ENCODE results near the gene RABEPK. TPM values are rescaled to one million over a fixed set of nuclear protein-coding genes. Genes with fewer than 3 reads are reported as not detected.

The RABEPK gene
- total and polyA plus RNA-seq, 10 of the 15 experiments (the other 5 are each of a cell fraction or from before 2014, with no cell fraction given), result 26.9 to 59.8 (median 39.4) TPM

- intact Hi-C loops (cut with micrococcal nuclease; ENCODE audit: unreplicated experiment), result loop anchor here (2.0 kb wide), 1 partner anchor 72 kb away; the partner anchor contains the start of gene GAPVD1
- 1% methylated on average over 24 of the region's 26 CpGs for WGBS (ENCODE audit: insufficient coverage, insufficient replicate concordance, low lambda C conversion rate, missing lambda C conversion rate)
- no peaks in the 10 kb centered on the region for H3K27me3 ChIP-seq (replicated peaks in 1 of 2; ENCODE audit: control insufficient read depth in 2 of 2, insufficient read depth in 2 of 2, low read length in 1 of 2)
- H4K20me1 ChIP-seq (ENCODE audit: control insufficient read depth, insufficient read depth), result no peaks in the 10 kb centered on the region
- TSS peak; percentile 88 for BruUV-seq (replicated peaks)
- ChIA-PET RAD21 (ENCODE audit: unreplicated experiment) (interaction anchor here (0.9 kb wide), 1 partner anchor 903 kb away, joined by 3 read pairs; no protein-coding TSS in a partner anchor), SMC1A (ENCODE audit: uncharacterized antibody, unreplicated experiment) (interaction anchor here (0.9 kb wide), 1 partner anchor 52 kb away, joined by 3 read pairs; the partner anchor contains the start of gene HSPA5), CTCF (interaction anchor here (0.7 to 0.8 kb wide), 2 partner anchors 10 to 28 kb away, joined by 3 read pairs; no protein-coding TSS in a partner anchor), POLR2A (interaction anchor here (0.5 to 0.9 kb wide), 2 partner anchors 52 to 72 kb away, joined by 3 to 8 read pairs; partner anchors contain the start of gene HSPA5)
- peak overlapping the region; percentile 77 for H3K4me2 ChIP-seq (ENCODE audit: control insufficient read depth, insufficient read depth)
- peak overlapping the region; percentile 89 for H3K27ac ChIP-seq (ENCODE audit: control insufficient read depth, insufficient read depth)
- no peaks in the 10 kb centered on the region for H3K9me3 ChIP-seq (replicated peaks; ENCODE audit: control insufficient read depth, insufficient read depth, low read length)
- no peak for TF ChIP-seq CBX5 (IDR thresholded peaks at IDR 0.05; ENCODE audit: low read depth)
- TF ChIP-seq KDM1A (IDR thresholded peaks at IDR 0.05; ENCODE audit: borderline replicate concordance), result no peak
- no peak for TF ChIP-seq RELB (IDR thresholded peaks at IDR 0.05; ENCODE audit: low read depth)
- no peak for TF ChIP-seq E2F8 (IDR thresholded peaks at IDR 0.05; ENCODE audit: low read depth, partially characterized antibody)
- TF ChIP-seq EGR1 (IDR thresholded peaks at IDR 0.05; ENCODE audit: borderline replicate concordance in 1 of 2, low read depth in 2 of 2, low read length in 2 of 2), result no peak
- peak; percentile 25; the same call in 1 of the 2 replicates for TF ChIP-seq SIN3A (IDR thresholded peaks at IDR 0.05; ENCODE audit: low read depth, low read length)
- peaks cover 0 to 1% of the 10 kb centered on the region in 2 experiments; a peak in 1 of 4 replicates for H3K36me3 ChIP-seq (ENCODE audit: control insufficient read depth in 2 of 2, insufficient read depth in 2 of 2, low read length in 1 of 2)
- ATAC-seq (peak; percentile 58), FAIRE-seq (no peak), DNase-seq (ENCODE audit: low read depth, low spot score) (no peak)
- H2AFZ ChIP-seq (ENCODE audit: control insufficient read depth, low read depth, low read length), result peak overlapping the region; percentile 88
- H3K9ac ChIP-seq (ENCODE audit: control insufficient read depth, insufficient read depth, low read length), result peak overlapping the region; percentile 98
- H3K79me2 ChIP-seq (ENCODE audit: control insufficient read depth, insufficient read depth, low read length), result peaks cover 50% of the 10 kb centered on the region
- H3K4me3 ChIP-seq, result peak overlapping the region; percentile 93
- in situ Hi-C loops (cut with MboI), result no loop called here
- H3K4me1 ChIP-seq (ENCODE audit: control insufficient read depth, insufficient read depth, low read length), result peaks cover 4% of the 10 kb centered on the region
These were observed 11.4 kb upstream of the RABEPK start for GRCh38 chr9:125189011-125189360.
